GM19240 (cell line): ENCODE measurements around the gene ZNF221.

Experiments
- DNase-seq: peaks from one replicate; pipeline ENCODE4 v3.0.0; 2011; ENCODE audit warnings: low spot score; ENCODE audit not compliant: insufficient read length

ZNF221 gene

DNA sequence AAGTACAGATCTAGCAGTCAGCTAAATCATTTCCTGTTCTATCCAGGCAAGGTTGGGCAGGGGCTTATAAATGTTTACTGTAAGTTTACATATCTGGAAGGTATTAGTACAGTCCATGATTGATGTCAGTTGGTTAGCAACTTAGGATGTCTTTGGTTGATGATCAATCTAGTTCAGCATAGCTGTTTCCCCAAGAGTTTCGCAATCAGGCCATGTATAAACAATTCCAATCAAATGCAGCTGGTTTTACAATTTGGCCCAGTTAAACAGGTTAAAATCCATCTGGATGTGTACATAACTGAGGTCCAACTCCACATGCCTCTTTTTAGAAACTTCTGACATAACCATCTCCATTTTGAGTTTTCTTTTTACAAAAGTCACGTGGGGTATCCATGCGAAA, 6.9 kb downstream of the ZNF221 start:
- no peak for DNase-seq

DNA sequence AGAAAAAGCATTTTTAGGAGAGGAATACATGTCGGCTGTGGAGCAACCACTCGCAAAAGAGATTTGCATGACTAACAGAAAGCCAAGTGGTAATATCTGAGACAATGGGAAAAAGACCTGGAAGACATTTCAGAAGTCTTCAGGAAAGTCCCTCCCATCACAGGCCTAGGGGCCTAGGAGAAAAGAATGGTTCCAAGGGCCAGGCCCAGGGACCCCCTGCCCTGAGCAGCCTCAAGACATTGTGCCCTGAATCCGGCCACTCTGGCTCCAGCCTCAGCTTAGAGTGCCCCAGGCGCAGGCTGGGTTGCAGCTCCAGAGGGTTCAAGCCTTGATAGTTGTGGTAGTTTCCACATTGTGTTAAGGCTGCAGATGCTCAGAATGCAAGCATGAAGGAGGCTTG, 9.4 kb downstream of the ZNF221 start:
- no peak for DNase-seq

GRCh38 chr19:43966079-43966694, 15.2 kb downstream of the ZNF221 start:
- DNase-seq = no peak

GRCh38 chr19:43976732-43977131, 25.7 kb downstream of the ZNF221 start:
- no peak for DNase-seq

- DNase-seq = no peak
Measured at GRCh38 chr19:43983544-43983911, 32.5 kb downstream of the ZNF221 start.

- DNase-seq = peak; percentile 47
Measured at GRCh38 chr19:43983912-43984686, 33.1 kb downstream of the ZNF221 start, which contains the start of gene ZNF155. ZNF155 (plus strand) TSS chr19:43984188; CDS start chr19:43988544, 4,356 bp downstream.

GRCh38 chr19:43984687-43985000, 33.6 kb downstream of the ZNF221 start:
- no peak for DNase-seq

DNA sequence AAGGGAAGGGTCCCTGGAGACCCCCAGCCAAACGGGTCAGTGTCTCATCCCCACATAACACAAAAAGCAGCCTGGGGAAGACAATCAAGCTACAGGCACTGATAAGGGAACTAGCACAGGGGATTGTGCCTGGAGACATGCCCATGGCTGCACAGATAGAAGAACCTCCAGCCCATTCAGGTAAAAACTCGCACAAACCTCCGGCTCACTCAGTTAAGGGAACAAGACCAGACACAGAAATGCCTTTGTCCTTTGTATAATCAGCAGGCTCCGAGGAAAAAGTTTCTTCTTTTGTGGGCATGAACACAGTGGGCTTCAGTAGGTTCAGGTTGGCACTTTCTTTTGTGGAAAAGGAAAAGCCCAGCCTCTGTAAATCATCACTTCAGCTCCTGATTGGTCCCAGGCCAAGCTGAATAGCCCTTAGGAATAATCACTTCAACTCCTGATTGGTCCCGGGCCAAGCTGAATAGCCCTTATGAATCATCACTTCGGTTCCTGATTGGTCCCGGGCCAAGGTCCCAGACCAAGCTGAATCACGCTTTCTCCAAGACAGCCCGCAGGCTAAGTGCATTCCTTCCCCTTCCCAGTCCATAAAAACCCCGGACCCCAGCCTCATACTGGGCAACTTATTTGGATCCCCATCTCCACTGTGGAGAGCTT, 46.7 kb downstream of the ZNF221 start:
- DNase-seq = no peak

DNA sequence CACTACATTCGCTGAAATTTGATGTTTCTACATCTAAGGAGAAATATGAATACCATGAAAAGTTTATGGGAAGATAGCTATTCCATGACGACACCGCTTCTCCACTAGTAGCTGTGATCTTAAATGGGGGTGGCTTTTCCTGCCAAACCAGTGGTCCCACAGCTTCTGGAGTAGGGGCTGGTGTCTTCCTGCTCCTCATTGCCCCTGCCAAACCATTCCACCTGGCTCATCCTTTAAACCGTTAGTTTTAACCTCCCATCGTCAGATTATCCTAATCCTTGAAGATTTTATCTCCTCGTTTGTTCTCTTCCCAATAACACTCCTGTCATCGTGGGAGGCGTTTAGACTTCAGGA, 51.2 kb downstream of the ZNF221 start:
- no peak for DNase-seq

- DNase-seq = peak; percentile 68
Measured at GRCh38 chr19:44002566-44003460, 51.8 kb downstream of the ZNF221 start, which contains the start of gene ZNF230. ZNF230 (plus strand) TSS chr19:44002957; CDS start chr19:44007079, 4,122 bp downstream.

DNA sequence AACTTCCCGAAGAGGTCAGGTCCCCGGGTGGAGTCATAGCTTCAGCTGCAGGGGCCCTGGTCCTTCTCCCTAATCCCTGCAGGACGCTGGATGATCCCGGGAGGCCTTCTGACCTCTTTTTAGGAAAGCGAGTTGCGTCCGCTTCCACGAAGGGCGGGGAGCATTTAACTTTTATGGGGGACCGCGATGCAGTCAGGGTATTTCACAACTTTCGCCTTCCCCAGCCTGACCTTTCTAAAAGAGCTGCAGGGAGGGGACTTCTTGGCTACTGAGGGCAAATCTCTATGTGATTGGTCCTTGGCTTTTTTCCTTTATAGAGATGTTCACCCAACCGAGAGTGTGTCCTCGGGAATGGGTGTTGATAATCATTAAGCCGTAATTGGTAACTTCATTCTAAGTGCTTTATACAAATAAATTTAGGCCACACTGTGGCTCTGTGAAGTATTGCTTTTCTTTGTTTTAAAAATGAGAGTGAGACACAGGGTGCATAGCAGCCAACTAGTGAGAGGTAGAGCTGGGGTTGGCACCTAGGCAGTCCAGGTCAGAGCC, 52.5 kb downstream of the ZNF221 start:
- no peak for DNase-seq

DNA sequence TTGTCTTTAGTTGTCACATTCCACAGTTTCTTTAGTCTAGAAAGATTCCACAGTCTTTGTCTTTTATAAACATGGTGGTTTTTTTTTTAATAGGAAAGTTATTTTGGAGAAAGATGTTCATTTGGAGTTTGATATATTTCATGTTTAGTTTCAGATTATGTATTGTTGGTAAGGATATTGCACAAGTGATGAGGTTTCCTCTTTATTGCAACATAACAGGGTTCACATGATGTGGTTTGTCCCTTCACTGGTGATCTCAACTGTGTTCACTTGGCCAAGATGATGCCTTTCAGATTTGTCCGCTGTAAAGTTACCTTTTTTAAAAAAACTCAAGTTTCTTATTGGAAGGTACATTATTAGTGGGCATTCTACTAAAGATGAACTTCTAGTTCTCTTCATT, 54.9 kb downstream of the ZNF221 start:
- no peak for DNase-seq

GRCh38 chr19:44007473-44007872, 56.4 kb downstream of the ZNF221 start:
- DNase-seq = no peak

GRCh38 chr19:44010468-44010867, 59.4 kb downstream of the ZNF221 start:
- DNase-seq = no peak
